HepG2 (cell line): ENCODE results near the gene FAM171A2. TPM values are rescaled to one million over a fixed set of nuclear protein-coding genes. Genes with fewer than 3 reads are reported as not detected.
A peak's percentile ranks its signal among the peaks of the same experiment; 100 is the strongest.

Experiments used
- ATF7 ChIP-seq, 2 experiments: fragments of 450-650 bp in 1 of 2; sonication (generic) in 1 of 2; formaldehyde crosslinking in 1 of 2; IDR thresholded peaks; 2 replicates each; pipeline versions ENCODE4 v1.4.0 to v1.6.1; 2016 to 2020; ENCODE audit warnings: antibody characterized with exemption in 1 of 2, mild to moderate bottlenecking in 1 of 2, missing genetic modification reagents in 1 of 2
- GATAD2A ChIP-seq: IDR thresholded peaks from 2 replicates; pipeline ENCODE4 v1.6.1; 2016
- JDP2 ChIP-seq: sonication (generic); formaldehyde crosslinking; IDR thresholded peaks from 2 replicates; pipeline ENCODE4 v1.8.1; 2022; ENCODE audit warnings: missing genetic modification reagents, borderline replicate concordance
- MAF1 ChIP-seq: sonication (generic); formaldehyde crosslinking; IDR thresholded peaks from 2 replicates; pipeline ENCODE4 v1.5.0; 2020; ENCODE audit warnings: missing genetic modification reagents, borderline replicate concordance
- MBD4 ChIP-seq: IDR thresholded peaks from 2 replicates; pipeline ENCODE4 v1.6.1; 2012; ENCODE audit warnings: low read length, inconsistent platforms, borderline replicate concordance
- NFIB ChIP-seq: sonication (generic); formaldehyde crosslinking; IDR thresholded peaks from 2 replicates; pipeline ENCODE4 v1.9.0; 2021; ENCODE audit warnings: missing genetic modification reagents, mild to moderate bottlenecking, borderline replicate concordance
- POGZ ChIP-seq: sonication (generic); formaldehyde crosslinking; IDR thresholded peaks from 2 replicates; pipeline ENCODE4 v1.4.0; 2020; ENCODE audit warnings: mild to moderate bottlenecking, missing genetic modification reagents
- PRMT3 ChIP-seq: sonication (generic); formaldehyde crosslinking; IDR thresholded peaks from 2 replicates; pipeline ENCODE4 v1.8.1; 2022; ENCODE audit warnings: low read depth, mild to moderate bottlenecking, moderate library complexity, missing genetic modification reagents, borderline replicate concordance
- TGIF2 ChIP-seq: IDR thresholded peaks from 2 replicates; pipeline ENCODE4 v1.6.1; 2016; ENCODE audit warnings: control low read depth, missing compliant biosample characterization
- ZBTB20 ChIP-seq: sonication (generic); formaldehyde crosslinking; IDR thresholded peaks from 2 replicates; pipeline ENCODE4 v1.8.1; 2023; ENCODE audit warnings: missing genetic modification reagents, low read depth, mild to moderate bottlenecking, borderline replicate concordance
- ZBTB38 ChIP-seq: sonication (generic); formaldehyde crosslinking; IDR thresholded peaks from 2 replicates; pipeline ENCODE4 v1.5.1; 2020; ENCODE audit warnings: mild to moderate bottlenecking, missing genetic modification reagents
- ZFP1 ChIP-seq: IDR thresholded peaks from 2 replicates; pipeline ENCODE4 v1.6.1; 2016
- ZMYM2 ChIP-seq: sonication (generic); formaldehyde crosslinking; IDR thresholded peaks from 2 replicates; pipeline ENCODE4 v1.8.0; 2022; ENCODE audit warnings: mild to moderate bottlenecking, missing genetic modification reagents
- ZNF160 ChIP-seq: sonication (generic); formaldehyde crosslinking; IDR thresholded peaks from 2 replicates; pipeline ENCODE4 v1.8.0; 2022; ENCODE audit warnings: mild to moderate bottlenecking, inconsistent platforms, missing genetic modification reagents
- ZNF329 ChIP-seq: sonication (generic); formaldehyde crosslinking; IDR thresholded peaks from 2 replicates; pipeline ENCODE4 v1.9.0; 2021; ENCODE audit warnings: low read depth, mild to moderate bottlenecking, missing genetic modification reagents
- ZNF33A ChIP-seq: sonication (generic); formaldehyde crosslinking; IDR thresholded peaks from 2 replicates; pipeline ENCODE4 v1.5.1; 2020; ENCODE audit warnings: missing genetic modification reagents, mild to moderate bottlenecking, moderate library complexity, borderline replicate concordance
- ZNF44 ChIP-seq: sonication (generic); formaldehyde crosslinking; IDR thresholded peaks from 2 replicates; pipeline ENCODE4 v1.5.1; 2020; ENCODE audit warnings: mild to moderate bottlenecking, missing genetic modification reagents
- ZNF589 ChIP-seq: sonication (generic); formaldehyde crosslinking; conservative IDR thresholded peaks from 2 replicates; pipeline ENCODE4 v1.8.0; 2022; ENCODE audit warnings: mild to moderate bottlenecking, moderate library complexity, missing genetic modification reagents
- ZNF713 ChIP-seq: sonication (generic); formaldehyde crosslinking; IDR thresholded peaks from 2 replicates; pipeline ENCODE4 v1.4.0; 2020; ENCODE audit warnings: mild to moderate bottlenecking, missing genetic modification reagents
- ZNF775 ChIP-seq: sonication (generic); formaldehyde crosslinking; IDR thresholded peaks from 2 replicates; pipeline ENCODE4 v1.4.0; 2020; ENCODE audit warnings: missing genetic modification reagents, mild to moderate bottlenecking, moderate library complexity, borderline replicate concordance
- ZSCAN9 ChIP-seq: IDR thresholded peaks from 2 replicates; pipeline ENCODE4 v1.6.1; 2016; ENCODE audit warnings: borderline replicate concordance
- polyA plus RNA-seq, 8 experiments: library from polyadenylated mRNA; depleted of rRNA in 3 of 8; stranded (reverse) in 7 of 8; unstranded in 1 of 8; fragments of >200 nt; fragmentation: Illumina TruSeq in 4 of 8; extraction: Trizol in 4 of 8; gene quantifications; 2 replicates each; pipeline versions ENCODE4 v1.2.1 to v1.2.3, GENCODE V29; 2011 to 2016; ENCODE audit warnings: low read depth in 4 of 8, missing spikeins in 1 of 8, mixed read lengths in 1 of 8; ENCODE audit not compliant: insufficient read depth in 1 of 8
- total RNA-seq, 5 experiments: library from RNA; depleted of rRNA; stranded (reverse); fragments of >200 nt; fragmentation: Illumina TruSeq; extraction: Trizol; gene quantifications; 2 replicates each; pipeline ENCODE4 v1.2.3, GENCODE V29; 2016; ENCODE audit warnings: low read depth in 1 of 5
- TF ChIP-seq, protein P1 (sequence below): sonication (generic); formaldehyde crosslinking; IDR thresholded peaks from 2 replicates; pipeline ENCODE4 v1.4.0; 2020; ENCODE audit warnings: missing genetic modification reagents, borderline replicate concordance
- TF ChIP-seq, protein P2 (sequence below): sonication (generic); formaldehyde crosslinking; IDR thresholded peaks from 2 replicates; pipeline ENCODE4 v1.9.0; 2021; ENCODE audit warnings: missing genetic modification reagents, borderline replicate concordance

Gene FAM171A2
- total and polyA plus RNA-seq, 2 of the 13 experiments (the other 11 are each of a cell fraction or from before 2014, with no cell fraction given), result 1.8 to 3.6 TPM

DNA sequence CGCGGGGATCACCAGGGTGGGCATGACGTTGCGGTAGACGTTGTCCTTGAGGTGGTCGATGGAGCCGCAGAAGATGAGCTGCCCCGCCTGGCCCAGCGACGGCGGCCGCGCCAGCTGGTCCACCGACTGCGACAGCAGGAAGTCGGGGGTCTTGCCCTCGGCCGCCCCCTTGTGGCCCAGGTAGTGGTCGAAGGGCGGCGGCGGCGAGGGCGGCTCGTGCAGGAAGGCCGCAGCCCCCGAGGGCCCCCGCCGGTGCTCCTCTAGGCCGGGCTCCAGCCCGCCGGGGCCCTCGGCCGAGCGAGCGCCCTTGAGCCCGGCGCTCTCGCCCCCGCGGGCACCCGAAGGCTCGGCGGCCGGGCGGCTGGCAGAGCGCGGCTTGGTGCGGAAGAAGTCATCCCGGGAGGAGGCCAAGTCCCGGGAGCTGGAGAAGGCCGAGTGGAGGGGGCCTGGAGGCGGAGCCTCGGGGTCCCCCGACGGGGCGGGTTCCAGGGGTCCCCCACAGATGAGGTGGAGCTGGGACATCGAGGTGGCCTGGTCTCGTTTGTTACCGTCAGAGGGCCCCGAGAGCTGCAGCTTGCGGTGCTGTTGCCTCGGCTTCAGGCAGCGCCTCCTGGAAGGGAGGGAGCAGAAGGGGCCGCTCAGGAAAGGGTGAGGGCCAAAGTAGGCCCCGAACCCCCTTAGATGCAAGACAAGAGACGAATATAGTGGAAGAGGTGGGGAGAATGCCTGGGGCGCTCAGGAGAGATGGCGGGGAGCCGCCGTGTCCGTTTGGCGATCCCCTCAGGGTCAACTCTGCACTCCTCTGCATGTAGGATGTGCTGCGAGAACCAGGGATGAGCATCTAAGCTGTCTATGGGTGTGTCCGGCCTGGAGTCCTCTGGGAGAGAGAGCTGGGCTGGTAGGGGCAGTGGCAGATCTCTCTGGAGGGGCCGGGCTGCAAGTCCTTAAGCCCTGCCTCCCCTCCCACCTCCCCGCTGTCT lies 8.8 kb downstream of the FAM171A2 start (continued):
- TF ChIP-seq PRMT3 (CRISPR knock-in tag), result no peak
- no peak for TF ChIP-seq ZBTB20 (CRISPR knock-in tag)
- TF ChIP-seq GATAD2A (CRISPR knock-in tag), result no peak
- TF ChIP-seq MAF1 (CRISPR knock-in tag), result no peak
- TF ChIP-seq, protein P1, sequence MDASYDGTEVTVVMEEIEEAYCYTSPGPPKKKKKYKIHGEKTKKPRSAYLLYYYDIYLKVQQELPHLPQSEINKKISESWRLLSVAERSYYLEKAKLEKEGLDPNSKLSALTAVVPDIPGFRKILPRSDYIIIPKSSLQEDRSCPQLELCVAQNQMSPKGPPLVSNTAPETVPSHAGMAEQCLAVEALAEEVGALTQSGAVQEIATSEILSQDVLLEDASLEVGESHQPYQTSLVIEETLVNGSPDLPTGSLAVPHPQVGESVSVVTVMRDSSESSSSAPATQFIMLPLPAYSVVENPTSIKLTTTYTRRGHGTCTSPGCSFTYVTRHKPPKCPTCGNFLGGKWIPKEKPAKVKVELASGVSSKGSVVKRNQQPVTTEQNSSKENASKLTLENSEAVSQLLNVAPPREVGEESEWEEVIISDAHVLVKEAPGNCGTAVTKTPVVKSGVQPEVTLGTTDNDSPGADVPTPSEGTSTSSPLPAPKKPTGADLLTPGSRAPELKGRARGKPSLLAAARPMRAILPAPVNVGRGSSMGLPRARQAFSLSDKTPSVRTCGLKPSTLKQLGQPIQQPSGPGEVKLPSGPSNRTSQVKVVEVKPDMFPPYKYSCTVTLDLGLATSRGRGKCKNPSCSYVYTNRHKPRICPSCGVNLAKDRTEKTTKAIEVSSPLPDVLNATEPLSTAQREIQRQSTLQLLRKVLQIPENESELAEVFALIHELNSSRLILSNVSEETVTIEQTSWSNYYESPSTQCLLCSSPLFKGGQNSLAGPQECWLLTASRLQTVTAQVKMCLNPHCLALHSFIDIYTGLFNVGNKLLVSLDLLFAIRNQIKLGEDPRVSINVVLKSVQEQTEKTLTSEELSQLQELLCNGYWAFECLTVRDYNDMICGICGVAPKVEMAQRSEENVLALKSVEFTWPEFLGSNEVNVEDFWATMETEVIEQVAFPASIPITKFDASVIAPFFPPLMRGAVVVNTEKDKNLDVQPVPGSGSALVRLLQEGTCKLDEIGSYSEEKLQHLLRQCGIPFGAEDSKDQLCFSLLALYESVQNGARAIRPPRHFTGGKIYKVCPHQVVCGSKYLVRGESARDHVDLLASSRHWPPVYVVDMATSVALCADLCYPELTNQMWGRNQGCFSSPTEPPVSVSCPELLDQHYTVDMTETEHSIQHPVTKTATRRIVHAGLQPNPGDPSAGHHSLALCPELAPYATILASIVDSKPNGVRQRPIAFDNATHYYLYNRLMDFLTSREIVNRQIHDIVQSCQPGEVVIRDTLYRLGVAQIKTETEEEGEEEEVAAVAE (CRISPR knock-in tag), result no peak
- peak; percentile 36 for TF ChIP-seq ZBTB38
- no peak for TF ChIP-seq TGIF2 (CRISPR knock-in tag)
- TF ChIP-seq MBD4, result no peak
- TF ChIP-seq, protein P2, sequence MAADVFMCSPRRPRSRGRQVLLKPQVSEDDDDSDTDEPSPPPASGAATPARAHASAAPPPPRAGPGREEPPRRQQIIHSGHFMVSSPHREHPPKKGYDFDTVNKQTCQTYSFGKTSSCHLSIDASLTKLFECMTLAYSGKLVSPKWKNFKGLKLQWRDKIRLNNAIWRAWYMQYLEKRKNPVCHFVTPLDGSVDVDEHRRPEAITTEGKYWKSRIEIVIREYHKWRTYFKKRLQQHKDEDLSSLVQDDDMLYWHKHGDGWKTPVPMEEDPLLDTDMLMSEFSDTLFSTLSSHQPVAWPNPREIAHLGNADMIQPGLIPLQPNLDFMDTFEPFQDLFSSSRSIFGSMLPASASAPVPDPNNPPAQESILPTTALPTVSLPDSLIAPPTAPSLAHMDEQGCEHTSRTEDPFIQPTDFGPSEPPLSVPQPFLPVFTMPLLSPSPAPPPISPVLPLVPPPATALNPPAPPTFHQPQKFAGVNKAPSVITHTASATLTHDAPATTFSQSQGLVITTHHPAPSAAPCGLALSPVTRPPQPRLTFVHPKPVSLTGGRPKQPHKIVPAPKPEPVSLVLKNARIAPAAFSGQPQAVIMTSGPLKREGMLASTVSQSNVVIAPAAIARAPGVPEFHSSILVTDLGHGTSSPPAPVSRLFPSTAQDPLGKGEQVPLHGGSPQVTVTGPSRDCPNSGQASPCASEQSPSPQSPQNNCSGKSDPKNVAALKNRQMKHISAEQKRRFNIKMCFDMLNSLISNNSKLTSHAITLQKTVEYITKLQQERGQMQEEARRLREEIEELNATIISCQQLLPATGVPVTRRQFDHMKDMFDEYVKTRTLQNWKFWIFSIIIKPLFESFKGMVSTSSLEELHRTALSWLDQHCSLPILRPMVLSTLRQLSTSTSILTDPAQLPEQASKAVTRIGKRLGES (CRISPR knock-in tag), result no peak
- TF ChIP-seq ZFP1 (CRISPR knock-in tag), result no peak
- TF ChIP-seq JDP2 (CRISPR knock-in tag), result no peak
- no peak for TF ChIP-seq ZNF775 (CRISPR knock-in tag)
- TF ChIP-seq ATF7 (IDR thresholded peaks at IDR 0.05), result no peak
- no peak for TF ChIP-seq ATF7 (CRISPR knock-in tag; IDR thresholded peaks at IDR 0.05)
- TF ChIP-seq ZNF160 (CRISPR knock-in tag), result no peak
- TF ChIP-seq POGZ (CRISPR knock-in tag), result no peak; the same call in 1 of the 2 replicates
- no peak for TF ChIP-seq ZNF713 (CRISPR knock-in tag)
- TF ChIP-seq NFIB (CRISPR knock-in tag), result no peak
- no peak for TF ChIP-seq ZNF329 (CRISPR knock-in tag)
- no peak for TF ChIP-seq ZNF44
- TF ChIP-seq ZSCAN9 (CRISPR knock-in tag), result no peak
- no peak for TF ChIP-seq ZMYM2
- no peak for TF ChIP-seq ZNF33A
- no peak for TF ChIP-seq ZNF589 (CRISPR knock-in tag)
